Endothelial cell of umbilical vein (primary cell): Measurements from ENCODE around the gene REG3A. TPM values are rescaled to one million over a fixed set of nuclear protein-coding genes. Genes with fewer than 3 reads are reported as not detected.

Source experiments
- BruUV-seq: library from RNA; stranded (reverse); fragments of 400-500 nt; replicated peaks from 2 replicates; lab custom pipeline; 2021; lab: Mats Ljungman, UMichigan
- CTCF ChIA-PET: fragments of 300-600, 350-600 bp; sonication (Branson Sonifier 250); formaldehyde crosslinking; loops from one replicate; lab custom pipeline; 2021; ENCODE audit warnings: antibody characterized with exemption, inconsistent platforms; lab: Charles Lee
- POLR2A ChIA-PET: fragments of 300-600, 350-600 bp; sonication (Branson Sonifier 250); formaldehyde crosslinking; loops from one replicate; lab custom pipeline; 2021; ENCODE audit warnings: antibody characterized with exemption, inconsistent platforms; lab: Charles Lee
- DNase-seq: peaks from one replicate; pipeline ENCODE4 v3.0.0-alpha.2; 2011; ENCODE audit warnings: low read depth, low spot score
- FAIRE-seq: peaks from 2 replicates; lab custom pipeline; 2011; peaks lifted over from hg19 to GRCh38; lab: Jason Lieb, UNC
- H2AFZ ChIP-seq: 2 replicates; pipeline ENCODE4 v1.6.0; 2012; ENCODE audit warnings: low read depth, low read length, control low read depth, inconsistent platforms
- H3K27ac ChIP-seq: 2 replicates; pipeline ENCODE4 v1.5.1; 2011; ENCODE audit warnings: low read depth, mild to moderate bottlenecking, control low read depth, low read length, moderate library complexity; ENCODE audit not compliant: insufficient read depth
- H3K27me3 ChIP-seq, 2 experiments: 2 replicates each; pipeline versions ENCODE4 v1.6.0 to v1.6.1; 2011; ENCODE audit warnings: low read length in 2 of 2, mixed read lengths in 1 of 2; ENCODE audit not compliant: control insufficient read depth in 2 of 2, insufficient read depth in 2 of 2
- H3K36me3 ChIP-seq, 2 experiments: 2 replicates in 1 of 2; 3 replicates in 1 of 2; pipeline ENCODE4 v1.5.1; 2011; ENCODE audit warnings: low read length in 2 of 2, mild to moderate bottlenecking in 1 of 2, moderate library complexity in 1 of 2; ENCODE audit not compliant: control insufficient read depth in 2 of 2, insufficient read depth in 2 of 2; ENCODE audit errors: extremely low read depth in 1 of 2
- H3K4me1 ChIP-seq: 3 replicates; pipeline ENCODE4 v1.5.1; 2011; ENCODE audit warnings: mild to moderate bottlenecking, low read length; ENCODE audit not compliant: control insufficient read depth, insufficient read depth; ENCODE audit errors: extremely low read depth
- H3K4me2 ChIP-seq: 2 replicates; pipeline ENCODE4 v1.6.1; 2011; ENCODE audit warnings: low read length, control low read depth, mixed read lengths; ENCODE audit not compliant: insufficient read depth
- H3K4me3 ChIP-seq, 3 experiments: fragments of 200-600 bp in 1 of 3; sonication (generic), shearing (Covaris generic) in 1 of 3; replicated peaks in 1 of 3; 2 replicates each; pipeline ENCODE4 v1.5.1; 2011 to 2016; ENCODE audit warnings: control low read depth in 3 of 3, low read length in 3 of 3, mild to moderate bottlenecking in 2 of 3, inconsistent platforms in 1 of 3, low read depth in 1 of 3, moderate library complexity in 1 of 3; ENCODE audit not compliant: insufficient read depth in 1 of 3
- H3K79me2 ChIP-seq: 2 replicates; pipeline ENCODE4 v1.6.0; 2012; ENCODE audit warnings: low read length, inconsistent platforms; ENCODE audit not compliant: control insufficient read depth, insufficient read depth
- H3K9ac ChIP-seq: replicated peaks from 2 replicates; pipeline ENCODE3; 2011; ENCODE audit warnings: low read length, control low read depth; ENCODE audit not compliant: insufficient read depth; ENCODE audit errors: extremely low read depth
- H3K9me1 ChIP-seq: replicated peaks from 3 replicates; pipeline ENCODE4 v1.6.0; 2011; ENCODE audit warnings: mild to moderate bottlenecking, low read length; ENCODE audit not compliant: control insufficient read depth, insufficient read depth; ENCODE audit errors: extremely low read depth
- H3K9me3 ChIP-seq: replicated peaks from 2 replicates; pipeline ENCODE4 v1.5.1; 2012; ENCODE audit warnings: low read length, inconsistent platforms; ENCODE audit not compliant: control insufficient read depth, insufficient read depth
- H4K20me1 ChIP-seq: replicated peaks from 2 replicates; pipeline ENCODE3; 2011; ENCODE audit warnings: mild to moderate bottlenecking, low read length; ENCODE audit not compliant: control insufficient read depth, insufficient read depth; ENCODE audit errors: extremely low read depth
- CTCF ChIP-seq, 2 donors: IDR thresholded peaks; 1 replicate in 1 of 2; 2 replicates in 1 of 2; pipeline ENCODE4 v1.5.1; 2011; ENCODE audit warnings: low read length in 2 of 2, mild to moderate bottlenecking in 2 of 2, moderate library complexity in 2 of 2, control low read depth in 1 of 2, inconsistent platforms in 1 of 2, low read depth in 1 of 2; ENCODE audit not compliant: insufficient read depth in 1 of 2; ENCODE audit errors: extremely low read depth in 1 of 2
- EZH2 ChIP-seq: IDR thresholded peaks from 2 replicates; pipeline ENCODE4 v1.6.1; 2012; ENCODE audit warnings: borderline replicate concordance, low read depth, mild to moderate bottlenecking, moderate library complexity, low read length, inconsistent platforms; ENCODE audit not compliant: severe bottlenecking
- FOS ChIP-seq: IDR thresholded peaks from 2 replicates; pipeline ENCODE4 v1.6.1; 2011; ENCODE audit warnings: mild to moderate bottlenecking, low read length, moderate library complexity, borderline replicate concordance; ENCODE audit not compliant: insufficient read depth
- GATA2 ChIP-seq: IDR thresholded peaks from 2 replicates; pipeline ENCODE4 v1.7.0; 2011; ENCODE audit warnings: low read depth, mild to moderate bottlenecking, moderate library complexity, mixed read lengths, low read length; ENCODE audit not compliant: insufficient read length, insufficient read depth
- JUN ChIP-seq: IDR thresholded peaks from 2 replicates; pipeline ENCODE4 v1.6.1; 2011; ENCODE audit warnings: borderline replicate concordance, low read depth; ENCODE audit not compliant: insufficient read length, insufficient read depth
- MAX ChIP-seq: IDR thresholded peaks from 2 replicates; pipeline ENCODE4 v1.6.1; 2011; ENCODE audit not compliant: insufficient read depth, insufficient read length
- MYC ChIP-seq: IDR thresholded peaks from one replicate; pipeline ENCODE4 v1.6.1; 2011; ENCODE audit warnings: mild to moderate bottlenecking, low read depth, low read length
- POLR2A ChIP-seq: IDR thresholded peaks from 2 replicates; pipeline ENCODE4 v1.6.1; 2012; ENCODE audit warnings: low read depth, mild to moderate bottlenecking, control low read depth, low read length
- POLR2AphosphoS5 ChIP-seq: IDR thresholded peaks from 2 replicates; pipeline ENCODE4 v1.6.1; 2012; ENCODE audit warnings: low read depth, mild to moderate bottlenecking, control low read depth, low read length, moderate library complexity; ENCODE audit not compliant: insufficient read depth
- dilution Hi-C: fragments of 300-500 bp; cut with MboI; formaldehyde crosslinking; loops from one replicate; pipeline ENCODE4 v1.15.0; 2019; ENCODE audit warnings: low sequenced_read_pairs; ENCODE audit not compliant: extremely low pct_ligation_motif_present
- intact Hi-C: fragments of 100-400 bp; cut with micrococcal nuclease; formaldehyde crosslinking; loops from one replicate; pipeline ENCODE4 v1.10.0; 2022
- polyA plus RNA-seq, 4 experiments: library from polyadenylated mRNA; depleted of rRNA in 3 of 4; stranded (reverse) in 3 of 4; unstranded in 1 of 4; fragments of >200 nt; gene quantifications; 2 replicates each; pipeline versions ENCODE4 v1.2.1 to v1.2.3, GENCODE V29; 2011 to 2012; ENCODE audit warnings: missing spikeins in 1 of 4
- total RNA-seq: library from RNA; stranded (reverse); gene quantifications from 2 replicates; pipeline ENCODE4 v1.2.3, GENCODE V29; 2021

REG3A gene
- total and polyA plus RNA-seq, 2 donors (not counting 3 experiments of a cell fraction or from before 2014, with no cell fraction given): not detected

GRCh38 chr2:79116997-79117928 is 42.3 kb downstream of the REG3A start:
- Histone ChIP-seq H3K4me2 (no peak overlapping the region), H3K4me1 (no peaks in the 10 kb centered on the region), H3K27me3 (no peaks in the 10 kb centered on the region), H4K20me1 (no peaks in the 10 kb centered on the region), H3K4me3 (no peak overlapping the region), H3K27ac (no peak overlapping the region), H3K9ac (no peak overlapping the region), H3K9me1 (no peaks in the 10 kb centered on the region), H3K36me3 (no peaks in the 10 kb centered on the region), H2AFZ (no peak overlapping the region), H3K9me3 (peaks cover 3% of the 10 kb centered on the region), H3K79me2 (no peaks in the 10 kb centered on the region)
- CTCF ChIA-PET: no interaction called here
- TF ChIP-seq POLR2AphosphoS5: no peak
- no peak for TF ChIP-seq MAX
- no peak for TF ChIP-seq FOS
- FAIRE-seq (no peak), DNase-seq (no peak)
- dilution Hi-C loops (no loop called here), intact Hi-C loops (no loop called here)
- POLR2A ChIA-PET: no interaction called here
- BruUV-seq: no TSS peak

- no peaks in the 10 kb centered on the region for H3K27me3 ChIP-seq
- H3K9ac ChIP-seq: no peak overlapping the region
- no peak overlapping the region for H3K27ac ChIP-seq
- no peaks in the 10 kb centered on the region for H3K4me1 ChIP-seq
- peaks cover 3% of the 10 kb centered on the region for H3K9me3 ChIP-seq
- FAIRE-seq (no peak), DNase-seq (no peak)
- no peak overlapping the region for H3K4me3 ChIP-seq
- no TSS peak for BruUV-seq
- no peaks in the 10 kb centered on the region for H3K36me3 ChIP-seq
- H3K4me2 ChIP-seq: no peak overlapping the region
- intact Hi-C loops (no loop called here), dilution Hi-C loops (no loop called here)
- no peaks in the 10 kb centered on the region for H4K20me1 ChIP-seq
- POLR2A ChIA-PET: no interaction called here
- H3K9me1 ChIP-seq: no peaks in the 10 kb centered on the region
- CTCF ChIA-PET: no interaction called here
- TF ChIP-seq GATA2 (no peak), CTCF (IDR thresholded peaks at IDR 0.05; ENCODE audit: extremely low read depth in 1 of 2, insufficient read depth in 1 of 2, low read depth in 1 of 2, low read length in 2 of 2) (no peak), FOS (no peak), POLR2A (no peak), EZH2 (no peak), MAX (no peak), MYC (no peak), JUN (no peak), POLR2AphosphoS5 (no peak)
- H3K79me2 ChIP-seq: no peaks in the 10 kb centered on the region
- no peak overlapping the region for H2AFZ ChIP-seq
Measured at GRCh38 chr2:79114797-79115494, 44.6 kb downstream of the REG3A start.
